ENCODE measurements around the gene PHACTR1. TPM values are rescaled to one million over a fixed set of nuclear protein-coding genes. Genes with fewer than 3 reads are reported as not detected.

The PHACTR1 gene
- total and polyA plus RNA-seq, 12 donors = 6.3 to 150 (median 79.9) TPM

- 3 to 12% methylated on average over 2 of the region's 2 CpGs for WGBS, 2 donors
- peaks cover 4 to 74% (median 52%) of the 10 kb centered on the region in 7 donors for H3K27me3 ChIP-seq
- intact Hi-C loops (cut with DNase I) = no loop called here
- peaks cover 0 to 14% (median 0%) of the 10 kb centered on the region in 11 donors for H3K9me3 ChIP-seq
- peaks cover 0 to 8% (median 0%) of the 10 kb centered on the region in 9 donors for H3K4me1 ChIP-seq
- no peak overlapping the region for H3K4me3 ChIP-seq
- DNase-seq (no peak), ATAC-seq (no peak)
- H3K36me3 ChIP-seq = no peaks in the 10 kb centered on the region
- H3K27ac ChIP-seq = no peak overlapping the region
- no peak for TF ChIP-seq CTCF (IDR thresholded peaks at IDR 0.05)
These were observed 31.8 kb downstream of the PHACTR1 start for GRCh38 chr6:12748411-12748810.

- Histone ChIP-seq H3K27ac (no peak overlapping the region), H3K36me3 (no peaks in the 10 kb centered on the region), H3K9me3 (peaks cover 0 to 14% (median 0%) of the 10 kb centered on the region in 11 donors), H3K4me1 (peaks cover 0 to 8% (median 0%) of the 10 kb centered on the region in 9 donors), H3K27me3 (peaks cover 4 to 75% (median 51%) of the 10 kb centered on the region in 7 donors), H3K4me3 (peak overlapping the region in 1 of 10 donors; percentile 44)
- 0 to 2% methylated on average over 23 of the region's 23 CpGs for WGBS, 2 donors
- ATAC-seq = no peak
- DNase-seq = peak in 1 of 2 donors; percentile 17
- TF ChIP-seq CTCF (IDR thresholded peaks at IDR 0.05) = no peak
- intact Hi-C loops (cut with DNase I) = no loop called here
These were observed 32.4 kb downstream of the PHACTR1 start for GRCh38 chr6:12748815-12749521.

- intact Hi-C loops (cut with DNase I) = no loop called here
- Histone ChIP-seq H3K27ac (no peak overlapping the region), H3K4me1 (peaks cover 0 to 8% (median 0%) of the 10 kb centered on the region in 9 donors), H3K36me3 (no peaks in the 10 kb centered on the region), H3K9me3 (peaks cover 0 to 6% (median 0%) of the 10 kb centered on the region in 11 donors), H3K4me3 (peak overlapping the region in 8 of 10 donors; percentile 21 to 44 (median 30)), H3K27me3 (peaks cover 4 to 80% (median 52%) of the 10 kb centered on the region in 7 donors)
- ATAC-seq = peak in 1 of 8 donors; percentile 13
- no peak for TF ChIP-seq CTCF (IDR thresholded peaks at IDR 0.05)
- 2% methylated on average over 71 to 75 of the region's 75 CpGs for WGBS, 2 donors
- DNase-seq = peak in 1 of 2 donors; percentile 6
These were observed 33.2 kb downstream of the PHACTR1 start for GRCh38 chr6:12749531-12750379.

- intact Hi-C loops (cut with DNase I) = no loop called here
- H3K27ac ChIP-seq = no peak overlapping the region
- TF ChIP-seq CTCF (IDR thresholded peaks at IDR 0.05) = no peak
- no peaks in the 10 kb centered on the region for H3K36me3 ChIP-seq
- 16 to 21% methylated on average over 4 of the region's 4 CpGs for WGBS, 2 donors
- peaks cover 4 to 73% (median 59%) of the 10 kb centered on the region in 7 donors for H3K27me3 ChIP-seq
- H3K4me1 ChIP-seq = peaks cover 0 to 8% (median 0%) of the 10 kb centered on the region in 9 donors
- no peak overlapping the region for H3K4me3 ChIP-seq
- ATAC-seq = no peak
- DNase-seq = no peak
- H3K9me3 ChIP-seq = peaks cover 0 to 6% (median 0%) of the 10 kb centered on the region in 11 donors
These were observed 33.8 kb downstream of the PHACTR1 start for GRCh38 chr6:12750416-12750815.
